IPS DF 6.9 (cell line): ENCODE results near the gene ABHD2.
"Not testable (repeated sequence)": the region's sequence is repeated elsewhere in the genome, so short reads cannot be mapped to it uniquely, and the experiment has no call there.

Experiments used
- DNase-seq: peaks from one replicate; pipeline ENCODE4 v3.0.0-alpha.2; 2013; ENCODE audit warnings: low read depth, low spot score
- H3K27ac ChIP-seq: one replicate; pipeline ENCODE4 v1.5.1; 2013; ENCODE audit warnings: low read length, control low read depth
- H3K27me3 ChIP-seq: 2 replicates; pipeline ENCODE4 v1.6.1; 2013; ENCODE audit warnings: mild to moderate bottlenecking, low read length; ENCODE audit not compliant: control insufficient read depth, insufficient read depth
- H3K36me3 ChIP-seq: 2 replicates; pipeline ENCODE4 v1.6.1; 2013; ENCODE audit warnings: low read length; ENCODE audit not compliant: control insufficient read depth, insufficient read depth
- H3K4me1 ChIP-seq: 2 replicates; pipeline ENCODE4 v1.6.1; 2013; ENCODE audit warnings: low read length; ENCODE audit not compliant: control insufficient read depth, insufficient read depth
- H3K4me3 ChIP-seq: 2 replicates; pipeline ENCODE4 v1.5.1; 2013; ENCODE audit warnings: mild to moderate bottlenecking, low read length
- H3K9me3 ChIP-seq: 2 replicates; pipeline ENCODE4 v1.6.1; 2013; ENCODE audit warnings: low read length, inconsistent platforms; ENCODE audit not compliant: control insufficient read depth, insufficient read depth
- WGBS: extraction: QIAGEN DNeasy Blood & Tissue Kit; methylation state at CpG from one replicate; pipeline ENCODE4 v1.1.7; 2013; ENCODE audit warnings: mixed read lengths, missing lambda C conversion rate; ENCODE audit not compliant: insufficient read length, insufficient coverage; 5-methylcytosine and 5-hydroxymethylcytosine counted together

The ABHD2 gene

DNA sequence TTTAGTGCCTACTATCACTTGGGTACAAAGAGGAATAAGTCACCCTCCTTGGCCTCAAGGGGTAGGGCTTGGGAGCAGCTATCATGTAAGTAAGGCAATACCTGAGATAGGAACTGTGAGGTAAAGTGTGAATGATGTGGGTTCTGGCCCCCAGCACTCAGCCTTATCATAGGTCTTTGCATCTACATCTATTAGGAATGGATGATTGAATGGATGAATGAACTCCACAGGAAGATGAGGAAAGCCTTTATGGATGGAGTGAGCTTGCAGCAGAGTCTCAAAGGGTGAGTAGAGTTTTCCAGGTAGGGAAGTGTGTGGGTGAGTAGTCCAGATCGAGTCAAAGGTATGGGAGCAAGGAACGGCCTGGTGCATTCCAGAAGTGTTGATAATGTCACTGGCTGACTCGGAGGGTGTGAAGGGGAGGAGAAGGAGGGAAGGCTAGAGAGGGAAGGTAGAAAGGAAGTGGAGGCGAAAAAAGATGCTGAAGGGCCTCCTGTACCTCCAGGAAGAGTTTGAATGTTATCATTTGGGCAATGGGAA, 13.1 kb upstream of the ABHD2 start:
- no peaks in the 10 kb centered on the region for H3K4me1 ChIP-seq
- no peak overlapping the region for H3K27ac ChIP-seq
- H3K36me3 ChIP-seq = no peaks in the 10 kb centered on the region
- no peaks in the 10 kb centered on the region for H3K27me3 ChIP-seq
- no CpG with 5 or more reads among the region's 4 CpGs for WGBS
- H3K9me3 ChIP-seq = no peaks in the 10 kb centered on the region
- H3K4me3 ChIP-seq = no peak overlapping the region
- DNase-seq = no peak

DNA sequence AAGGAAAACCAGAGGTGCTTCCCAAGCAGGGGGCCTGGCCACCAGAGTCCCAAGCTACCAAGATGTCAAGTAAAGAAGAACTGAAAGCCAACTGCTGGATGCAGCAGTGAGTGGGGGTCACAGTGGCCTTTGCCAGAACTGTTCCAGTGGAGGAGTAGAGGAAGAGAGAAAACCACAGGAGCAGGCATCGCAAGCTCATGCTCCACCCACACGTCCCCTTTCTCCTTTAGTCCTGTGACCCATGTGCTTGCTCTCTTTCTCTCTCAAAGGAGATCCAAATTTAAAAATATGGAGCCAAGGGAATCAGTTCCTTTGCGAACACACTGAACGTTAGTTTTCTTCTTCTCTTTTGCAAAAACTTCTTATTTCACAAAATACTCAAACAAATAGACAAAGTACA, 12.4 kb upstream of the ABHD2 start:
- no peaks in the 10 kb centered on the region for H3K36me3 ChIP-seq
- no peaks in the 10 kb centered on the region for H3K27me3 ChIP-seq
- no peak overlapping the region for H3K4me3 ChIP-seq
- H3K4me1 ChIP-seq = no peaks in the 10 kb centered on the region
- DNase-seq = no peak
- H3K9me3 ChIP-seq = no peaks in the 10 kb centered on the region
- no CpG with 5 or more reads among the region's 4 CpGs for WGBS
- H3K27ac ChIP-seq = no peak overlapping the region

DNA sequence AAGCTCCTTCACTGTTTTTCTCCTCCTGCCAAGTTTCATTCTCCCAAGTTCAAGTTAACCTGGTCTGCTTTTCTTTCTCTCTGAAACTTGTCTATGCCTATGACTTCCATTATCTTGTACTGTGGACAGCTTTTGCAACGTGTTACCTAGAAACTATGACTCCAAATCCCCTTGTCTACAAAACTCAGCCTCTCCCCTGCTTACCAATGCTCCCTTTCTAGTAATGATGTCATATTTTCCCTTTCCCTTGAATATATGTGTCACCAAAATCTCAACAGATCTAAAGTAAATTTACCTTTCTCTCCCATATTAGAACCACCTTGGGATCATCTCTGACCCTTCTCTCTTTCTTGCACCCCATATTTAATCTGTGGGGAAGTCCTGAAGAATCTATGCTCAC, 10.5 kb upstream of the ABHD2 start:
- no peaks in the 10 kb centered on the region for H3K4me1 ChIP-seq

DNA sequence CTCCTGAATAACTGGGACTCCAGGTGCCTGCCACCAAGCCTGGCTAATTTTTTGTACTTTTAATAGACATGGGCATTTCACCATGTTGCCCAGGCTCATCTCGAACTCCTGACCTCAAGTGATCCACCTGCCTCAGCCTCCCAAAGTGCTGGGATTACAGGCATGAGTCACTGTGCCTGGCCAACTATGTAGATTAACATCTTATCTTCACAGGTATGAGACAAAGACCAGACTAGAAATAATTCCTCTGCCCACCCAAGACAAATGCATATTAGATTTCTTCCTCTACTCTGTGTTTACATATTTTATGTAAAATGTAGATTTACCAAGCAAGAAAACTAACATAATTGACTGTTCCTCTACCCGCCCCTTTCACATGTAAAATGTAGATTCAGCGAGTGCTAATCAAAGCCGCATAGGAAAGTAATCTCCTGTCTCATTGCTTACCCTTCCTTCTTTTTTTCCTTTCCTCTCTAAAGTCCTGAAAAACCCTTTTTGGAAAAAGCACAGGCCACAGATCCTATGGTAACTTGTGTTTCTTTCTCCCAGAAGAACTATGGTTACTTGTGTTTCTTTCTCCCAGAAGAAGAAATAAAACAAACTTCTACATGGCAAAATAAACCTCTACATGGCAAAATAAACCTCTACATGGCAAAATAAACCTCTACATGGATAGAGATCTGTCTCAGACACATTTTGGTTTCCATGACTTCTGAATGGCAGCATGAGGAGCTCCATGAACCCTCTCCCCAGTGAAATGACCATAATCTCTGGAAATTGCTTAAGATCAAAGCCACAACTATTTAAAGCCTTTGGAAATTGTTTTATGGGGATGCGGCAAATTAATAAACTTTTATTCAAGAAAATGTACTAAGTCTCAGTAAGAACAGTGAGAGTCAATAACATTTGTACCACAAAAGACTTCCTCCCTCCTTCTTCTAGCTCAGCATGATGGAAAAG, 9.1 kb upstream of the ABHD2 start:
- no CpG with 5 or more reads among the region's 5 CpGs for WGBS
- Histone ChIP-seq H3K4me1 (no peaks in the 10 kb centered on the region), H3K9me3 (no peaks in the 10 kb centered on the region), H3K27me3 (no peaks in the 10 kb centered on the region), H3K4me3 (no peak overlapping the region), H3K36me3 (no peaks in the 10 kb centered on the region), H3K27ac (no peak overlapping the region)
- DNase-seq = no peak

More for the DNA sequence above, 10.5 kb upstream of the ABHD2 start:
- Histone ChIP-seq H3K36me3 (no peaks in the 10 kb centered on the region), H3K9me3 (no peaks in the 10 kb centered on the region), H3K27me3 (no peaks in the 10 kb centered on the region), H3K4me3 (no peak overlapping the region), H3K27ac (no peak overlapping the region)
- no CpG with 5 or more reads among the region's 1 CpG for WGBS
- no peak for DNase-seq

DNA sequence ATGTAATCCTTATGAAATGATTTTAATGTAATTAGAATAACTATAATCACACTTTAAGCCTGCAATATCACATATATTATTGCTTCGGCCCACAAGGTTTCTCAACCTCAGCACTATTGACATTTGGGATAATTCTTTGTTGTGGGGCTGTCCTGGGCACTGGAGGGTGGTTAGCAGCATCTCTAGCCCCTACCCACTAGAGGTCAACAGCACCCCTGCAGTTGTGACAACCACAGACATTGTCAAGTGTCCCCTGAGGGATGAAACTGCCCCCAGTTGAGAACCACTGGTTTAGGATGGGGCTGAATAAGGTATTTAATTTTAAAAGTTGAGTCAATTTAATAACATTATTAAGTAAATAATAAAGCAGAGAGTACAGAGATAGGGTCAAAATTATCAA, 6.4 kb upstream of the ABHD2 start:
- no peak overlapping the region for H3K4me3 ChIP-seq
- WGBS = no CpG with 5 or more reads among the region's 1 CpG
- no peaks in the 10 kb centered on the region for H3K36me3 ChIP-seq
- no peak for DNase-seq
- H3K4me1 ChIP-seq = no peaks in the 10 kb centered on the region; the same call in 1 of the 2 replicates
- H3K27me3 ChIP-seq = no peaks in the 10 kb centered on the region
- no peak overlapping the region for H3K27ac ChIP-seq
- no peaks in the 10 kb centered on the region for H3K9me3 ChIP-seq

DNA sequence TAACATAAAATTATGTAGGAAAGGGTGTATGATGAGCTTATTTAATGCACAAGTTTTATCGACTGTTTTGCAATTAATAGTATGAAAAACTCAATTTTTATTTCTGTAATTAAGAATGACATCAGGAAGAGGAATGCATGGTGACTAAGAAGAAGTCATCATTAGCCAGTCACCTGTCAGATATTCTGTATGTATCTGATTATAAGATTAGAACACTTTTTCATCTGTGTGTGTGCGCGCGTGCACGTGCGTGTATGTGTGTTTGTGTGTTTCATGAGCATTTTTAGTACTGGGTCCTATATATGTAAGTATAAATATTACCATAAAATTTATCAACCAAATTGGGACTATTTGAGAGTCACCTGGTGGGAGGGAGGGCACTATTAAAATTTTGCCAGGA, 5.0 kb upstream of the ABHD2 start:
- no peaks in the 10 kb centered on the region for H3K9me3 ChIP-seq
- H3K36me3 ChIP-seq = no peaks in the 10 kb centered on the region
- no peak for DNase-seq
- no peaks in the 10 kb centered on the region; the same call in 1 of the 2 replicates for H3K4me1 ChIP-seq
- no peaks in the 10 kb centered on the region for H3K27me3 ChIP-seq
- WGBS = no CpG with 5 or more reads among the region's 6 CpGs
- no peak overlapping the region for H3K27ac ChIP-seq
- no peak overlapping the region for H3K4me3 ChIP-seq

DNA sequence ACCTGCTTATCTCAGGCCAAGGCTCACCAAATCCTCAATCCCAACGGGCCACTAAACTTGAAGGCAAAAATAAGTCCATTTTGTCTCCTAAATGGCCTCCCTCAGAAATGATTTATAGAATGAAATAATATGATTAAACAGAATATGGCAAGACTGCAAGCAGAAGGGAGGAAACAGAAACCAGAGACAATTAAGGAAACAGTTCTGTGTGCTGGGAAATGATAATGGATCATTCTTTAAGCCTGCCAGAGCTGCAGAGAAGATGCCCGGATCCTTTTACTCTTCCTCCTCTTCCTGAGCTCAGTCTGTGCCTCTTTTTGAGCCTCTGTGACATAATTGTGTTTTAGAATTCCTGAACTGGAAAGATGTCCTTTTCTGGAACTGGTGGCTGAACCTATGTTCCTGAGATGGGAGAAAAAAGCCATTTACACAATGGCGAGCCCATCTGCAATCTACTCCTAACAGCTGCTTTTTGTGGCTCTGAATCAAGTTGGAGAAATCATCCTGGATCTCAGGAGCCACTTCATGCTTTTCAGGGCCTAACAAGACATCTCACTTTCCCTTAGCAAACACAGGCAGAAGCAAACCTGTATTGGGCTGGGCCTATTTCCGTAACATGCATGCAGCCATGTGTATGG, 2.8 kb upstream of the ABHD2 start:
- no CpG with 5 or more reads among the region's 4 CpGs for WGBS
- H3K36me3 ChIP-seq = no peaks in the 10 kb centered on the region
- H3K9me3 ChIP-seq = no peaks in the 10 kb centered on the region
- H3K4me3 ChIP-seq = no peak overlapping the region
- no peaks in the 10 kb centered on the region; the same call in none of the 2 replicates for H3K4me1 ChIP-seq
- no peak overlapping the region for H3K27ac ChIP-seq
- no peak for DNase-seq
- no peaks in the 10 kb centered on the region for H3K27me3 ChIP-seq

DNA sequence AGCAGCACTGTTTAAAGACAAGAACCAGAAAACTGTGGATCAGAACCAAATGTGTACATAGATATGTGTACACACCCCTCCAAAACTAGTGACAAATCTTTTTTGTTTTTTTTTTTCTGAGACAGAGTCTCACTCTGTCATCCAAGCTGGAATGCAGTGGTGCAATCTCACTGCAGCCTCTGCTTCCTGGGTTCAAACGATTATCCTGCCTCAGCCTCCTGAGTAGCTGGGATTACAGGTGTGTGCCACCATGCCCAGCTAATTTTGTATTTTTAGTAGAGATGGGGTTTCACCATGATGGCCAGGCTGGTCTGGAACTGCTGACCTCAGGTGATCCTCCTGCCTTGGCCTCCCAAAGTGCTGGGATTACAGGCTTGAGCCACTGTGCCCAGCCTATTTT, 2.3 kb upstream of the ABHD2 start:
- not testable (repeated sequence) for H3K36me3 ChIP-seq, H3K27me3 ChIP-seq, H3K27ac ChIP-seq, DNase-seq, H3K4me1 ChIP-seq, H3K9me3 ChIP-seq, H3K4me3 ChIP-seq
- WGBS = no CpG with 5 or more reads among the region's 1 CpG

DNA sequence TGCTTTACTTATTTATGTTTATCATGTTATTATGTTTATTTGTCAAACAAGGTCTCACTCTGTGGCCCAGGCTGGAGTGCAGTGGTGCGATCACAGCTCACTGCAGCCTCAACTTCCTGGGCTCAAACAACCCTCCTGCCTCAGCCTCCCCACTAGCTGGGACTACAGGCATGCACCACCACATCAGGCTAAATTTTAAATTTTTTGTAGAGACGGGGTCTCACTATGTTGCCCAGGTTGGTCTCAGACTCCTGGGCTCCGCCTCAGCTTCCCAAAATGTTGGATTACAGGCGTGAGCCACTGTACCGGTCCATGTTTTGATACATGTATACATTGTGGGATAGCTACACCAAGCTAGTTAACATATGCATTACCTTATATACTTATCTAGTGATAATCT, 1.9 kb upstream of the ABHD2 start:
- WGBS = no CpG with 5 or more reads among the region's 5 CpGs
- H3K36me3 ChIP-seq, H3K27ac ChIP-seq, DNase-seq, H3K9me3 ChIP-seq, H3K4me3 ChIP-seq, H3K27me3 ChIP-seq, H3K4me1 ChIP-seq: not testable (repeated sequence)

DNA sequence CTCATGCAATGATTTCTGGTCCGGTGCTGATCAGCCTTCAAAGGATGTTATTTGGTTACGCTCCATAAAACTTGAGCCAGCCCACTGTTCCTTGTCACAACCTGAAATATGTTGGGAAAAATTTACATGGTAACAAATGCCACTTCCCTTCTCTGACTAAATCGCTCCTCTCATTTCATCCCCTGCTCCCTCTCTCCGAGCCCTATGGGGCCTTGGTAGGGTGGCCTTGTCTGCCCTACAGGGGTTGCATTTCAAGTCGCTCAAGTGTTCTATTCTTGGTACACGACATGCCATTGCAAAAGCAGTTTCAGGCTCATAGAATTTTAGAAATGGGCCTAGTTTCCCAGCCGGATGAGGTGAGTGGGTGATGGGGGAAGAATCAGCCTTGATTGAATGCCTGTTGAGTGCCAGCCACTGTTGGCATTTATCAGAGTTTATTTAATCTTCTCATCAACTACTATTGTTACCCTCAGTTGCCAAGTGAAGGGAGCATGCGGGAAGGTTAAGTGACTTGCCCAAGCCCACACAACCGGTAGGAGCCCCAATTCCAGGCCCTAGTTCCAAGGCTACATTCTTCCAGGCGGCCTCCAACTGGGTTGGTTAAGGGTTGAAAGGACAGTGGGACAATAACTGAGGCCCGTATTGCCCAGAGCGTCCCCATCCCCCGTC, 961 bp upstream of the ABHD2 start:
- peak overlapping the region; percentile 18; the same call in 1 of the 2 replicates for H3K4me3 ChIP-seq
- H3K27me3 ChIP-seq = no peaks in the 10 kb centered on the region
- DNase-seq = no peak
- H3K36me3 ChIP-seq = no peaks in the 10 kb centered on the region
- WGBS = no CpG with 5 or more reads among the region's 13 CpGs
- H3K9me3 ChIP-seq = no peaks in the 10 kb centered on the region
- no peak overlapping the region for H3K27ac ChIP-seq
- no peaks in the 10 kb centered on the region; the same call in none of the 2 replicates for H3K4me1 ChIP-seq
